Bronchial epithelial cell (primary cell): Measurements from ENCODE around the gene ITGA5. TPM values are rescaled to one million over a fixed set of nuclear protein-coding genes. Genes with fewer than 3 reads are reported as not detected.

Experiments
- DNase-seq: peaks from one replicate; pipeline ENCODE4 v3.0.0-alpha.2; 2010; ENCODE audit warnings: low read depth
- FAIRE-seq: peaks from 2 replicates; lab custom pipeline; 2011; peaks lifted over from hg19 to GRCh38; lab: Jason Lieb, UNC
- H3K27me3 ChIP-seq: 2 replicates; pipeline ENCODE4 v1.5.1; 2011; ENCODE audit warnings: low read length; ENCODE audit not compliant: control insufficient read depth, insufficient read depth
- H3K36me3 ChIP-seq: 2 replicates; pipeline ENCODE4 v1.5.1; 2011; ENCODE audit warnings: low read length; ENCODE audit not compliant: control insufficient read depth, insufficient read depth
- H3K4me3 ChIP-seq: 2 replicates; pipeline ENCODE4 v1.5.1; 2011; ENCODE audit warnings: mild to moderate bottlenecking, low read depth, low read length, control low read depth
- CTCF ChIP-seq: IDR thresholded peaks from 2 replicates; pipeline ENCODE4 v1.5.1; 2011; ENCODE audit warnings: mild to moderate bottlenecking, moderate library complexity, low read length, control low read depth, inconsistent platforms; ENCODE audit not compliant: insufficient read depth, severe bottlenecking
- total RNA-seq: library from RNA; depleted of rRNA; stranded (reverse); fragments of >200 nt; gene quantifications from 2 replicates; pipeline ENCODE4 v1.2.1, GENCODE V29; 2014

The ITGA5 gene
- total RNA-seq, 1 donor from 2014 or later: 98.5 TPM

DNA sequence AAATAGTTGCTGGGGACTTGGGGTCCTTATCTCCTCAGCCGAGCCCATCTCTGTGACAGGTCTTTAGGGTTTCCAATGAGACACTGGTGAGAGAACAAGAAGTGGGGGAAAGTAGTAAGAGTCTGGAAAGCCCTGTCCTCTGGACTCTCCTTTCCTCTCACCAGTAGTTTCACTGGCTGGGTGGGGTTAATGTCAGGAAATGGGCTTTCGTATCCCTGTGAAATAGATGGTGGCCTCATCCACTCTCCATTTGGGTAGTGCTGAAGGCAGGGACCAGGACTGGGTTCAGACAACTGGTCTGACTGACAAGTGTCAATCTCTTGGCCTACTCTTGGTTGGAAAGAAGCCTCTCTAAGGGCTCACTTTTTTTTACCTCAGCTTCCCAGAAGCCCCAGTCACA lies 42.1 kb downstream of the ITGA5 start:
- no peak overlapping the region for H3K4me3 ChIP-seq
- no peaks in the 10 kb centered on the region for H3K27me3 ChIP-seq
- H3K36me3 ChIP-seq: peaks cover 50% of the 10 kb centered on the region
- DNase-seq (no peak), FAIRE-seq (no peak)
- TF ChIP-seq CTCF: no peak

DNA sequence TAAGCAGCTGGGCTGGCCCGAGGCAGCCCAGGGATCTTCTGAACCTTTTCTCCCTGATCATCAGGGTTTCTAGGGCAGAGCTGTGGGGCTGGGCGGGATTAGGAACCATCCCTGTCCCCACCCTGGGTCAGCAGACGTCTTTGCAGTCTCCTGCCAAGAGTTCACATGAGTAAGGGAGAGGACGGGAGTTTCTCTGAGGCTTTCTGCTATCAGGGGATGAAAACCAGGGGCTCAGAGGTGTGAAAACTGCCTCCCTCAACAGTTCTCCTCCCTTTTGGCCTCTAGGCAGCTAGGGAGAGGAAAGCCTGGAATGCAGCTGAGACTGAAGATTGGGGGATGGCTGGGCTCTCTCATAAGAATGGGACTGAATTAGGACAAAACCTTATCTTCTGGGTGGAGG lies 42.5 kb downstream of the ITGA5 start:
- Histone ChIP-seq H3K4me3 (no peak overlapping the region), H3K27me3 (no peaks in the 10 kb centered on the region), H3K36me3 (peaks cover 53% of the 10 kb centered on the region)
- FAIRE-seq (no peak), DNase-seq (no peak)
- no peak for TF ChIP-seq CTCF

- no peak for DNase-seq
- no peak for FAIRE-seq
- TF ChIP-seq CTCF: no peak
- no peak overlapping the region for H3K4me3 ChIP-seq
- H3K36me3 ChIP-seq: peaks cover 61% of the 10 kb centered on the region
- no peaks in the 10 kb centered on the region for H3K27me3 ChIP-seq
Observed at GRCh38 chr12:54375259-54375579, 43.8 kb downstream of the ITGA5 start.

DNA sequence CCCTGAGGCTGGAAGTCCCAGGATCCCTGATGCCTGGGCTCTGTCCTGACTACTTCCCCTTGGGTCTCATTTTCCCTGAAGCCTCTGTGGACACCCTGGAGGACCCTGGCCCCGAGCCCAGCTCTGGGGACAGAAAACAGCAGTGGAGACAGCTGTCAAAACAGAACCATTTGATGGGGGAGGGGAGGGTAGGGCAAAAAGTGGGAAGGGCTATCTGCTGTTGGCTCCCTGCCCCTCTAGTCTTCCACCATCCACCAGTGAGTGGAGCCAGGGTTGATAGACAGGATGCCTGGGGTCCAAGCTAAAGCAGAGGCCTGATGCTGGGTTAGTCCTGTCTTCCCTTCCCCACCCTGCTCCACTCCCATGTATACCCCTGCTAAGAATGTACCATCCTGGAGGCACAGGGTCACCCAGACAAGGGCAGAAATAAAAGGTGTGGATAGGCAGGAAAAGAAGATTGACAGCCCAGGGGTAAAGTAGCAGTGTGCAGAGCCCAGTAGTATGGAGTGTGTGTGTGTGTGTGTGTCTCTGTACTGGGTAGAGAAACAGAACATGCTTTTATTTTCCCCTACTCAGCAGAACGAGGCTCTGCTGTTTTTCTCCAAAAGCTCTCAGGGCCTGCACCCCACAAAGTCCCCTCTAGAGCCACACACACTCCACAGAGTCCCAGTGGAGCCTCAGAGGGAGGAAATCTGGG lies 44.4 kb downstream of the ITGA5 start:
- Histone ChIP-seq H3K4me3 (no peak overlapping the region), H3K27me3 (no peaks in the 10 kb centered on the region), H3K36me3 (peaks cover 60% of the 10 kb centered on the region)
- DNase-seq (no peak), FAIRE-seq (no peak)
- no peak for TF ChIP-seq CTCF

GRCh38 chr12:54373649-54374561 lies 45.2 kb downstream of the ITGA5 start:
- Histone ChIP-seq H3K27me3 (no peaks in the 10 kb centered on the region), H3K4me3 (no peak overlapping the region), H3K36me3 (peaks cover 58% of the 10 kb centered on the region)
- DNase-seq: peak; percentile 59
- no peak for FAIRE-seq
- no peak for TF ChIP-seq CTCF
